ENCODE results near the gene NRAP.

DNA sequence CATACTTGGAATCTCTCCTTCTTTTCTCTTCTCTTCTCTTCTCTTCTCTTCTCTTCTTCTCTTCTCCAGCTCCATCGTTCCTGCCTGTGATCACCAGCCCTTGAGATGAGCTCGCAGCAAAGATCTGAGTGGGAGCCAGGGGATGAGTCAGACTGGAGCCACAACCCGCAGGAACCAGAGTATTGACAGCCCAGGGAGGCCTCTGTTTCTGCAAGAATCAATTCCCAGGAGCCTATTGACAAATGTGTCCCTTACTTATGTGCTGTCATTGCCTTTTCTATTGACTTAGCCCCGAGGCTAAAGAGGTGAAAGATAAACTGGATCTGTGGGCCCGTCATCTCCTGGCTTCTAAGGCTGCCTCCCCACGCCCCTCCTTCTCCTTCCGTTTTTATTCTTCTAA lies 124.1 kb downstream of the NRAP start:
- TF ChIP-seq EZH2 (IDR thresholded peaks at IDR 0.05; ENCODE audit: borderline replicate concordance, low read length), result no peak
- TF ChIP-seq, protein P1, sequence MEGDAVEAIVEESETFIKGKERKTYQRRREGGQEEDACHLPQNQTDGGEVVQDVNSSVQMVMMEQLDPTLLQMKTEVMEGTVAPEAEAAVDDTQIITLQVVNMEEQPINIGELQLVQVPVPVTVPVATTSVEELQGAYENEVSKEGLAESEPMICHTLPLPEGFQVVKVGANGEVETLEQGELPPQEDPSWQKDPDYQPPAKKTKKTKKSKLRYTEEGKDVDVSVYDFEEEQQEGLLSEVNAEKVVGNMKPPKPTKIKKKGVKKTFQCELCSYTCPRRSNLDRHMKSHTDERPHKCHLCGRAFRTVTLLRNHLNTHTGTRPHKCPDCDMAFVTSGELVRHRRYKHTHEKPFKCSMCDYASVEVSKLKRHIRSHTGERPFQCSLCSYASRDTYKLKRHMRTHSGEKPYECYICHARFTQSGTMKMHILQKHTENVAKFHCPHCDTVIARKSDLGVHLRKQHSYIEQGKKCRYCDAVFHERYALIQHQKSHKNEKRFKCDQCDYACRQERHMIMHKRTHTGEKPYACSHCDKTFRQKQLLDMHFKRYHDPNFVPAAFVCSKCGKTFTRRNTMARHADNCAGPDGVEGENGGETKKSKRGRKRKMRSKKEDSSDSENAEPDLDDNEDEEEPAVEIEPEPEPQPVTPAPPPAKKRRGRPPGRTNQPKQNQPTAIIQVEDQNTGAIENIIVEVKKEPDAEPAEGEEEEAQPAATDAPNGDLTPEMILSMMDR (conservative IDR thresholded peaks at IDR 0.05 in 1 of 2, IDR thresholded peaks at IDR 0.05 in 1 of 2; ENCODE audit: extremely low read depth in 1 of 2, insufficient read depth in 1 of 2, low read depth in 1 of 2, low read length in 2 of 2), result no peak
